HEK293 (cell line): ENCODE data around the gene KIF13A.

Experiments used
- ATF2 ChIP-seq: fragments of 450-650 bp; formaldehyde crosslinking; IDR thresholded peaks from 2 replicates; pipeline ENCODE4 v1.5.1; 2016; ENCODE audit warnings: missing biosample characterization, missing genetic modification characterization, low read depth
- CTCF ChIP-seq: fragments of 450-650 bp; formaldehyde crosslinking; IDR thresholded peaks from 2 replicates; pipeline ENCODE4 v1.5.1; 2016; ENCODE audit warnings: missing biosample characterization, missing genetic modification characterization
- HOXA7 ChIP-seq: sonication (generic); formaldehyde crosslinking; IDR thresholded peaks from 2 replicates; pipeline ENCODE4 v1.8.1; 2022; ENCODE audit warnings: missing genetic modification reagents, borderline replicate concordance
- RBAK ChIP-seq: fragments of 450-650 bp; formaldehyde crosslinking; IDR thresholded peaks from 2 replicates; pipeline ENCODE4 v1.5.1; 2016; ENCODE audit warnings: missing biosample characterization, missing genetic modification characterization
- SP7 ChIP-seq: fragments of 450-650 bp; formaldehyde crosslinking; IDR thresholded peaks from 2 replicates; pipeline ENCODE4 v1.5.1; 2016; ENCODE audit warnings: missing biosample characterization, missing genetic modification characterization
- YY1 ChIP-seq: fragments of 450-650 bp; formaldehyde crosslinking; IDR thresholded peaks from 2 replicates; pipeline ENCODE4 v1.5.1; 2018; ENCODE audit warnings: missing biosample characterization, missing genetic modification characterization
- ZEB2 ChIP-seq: fragments of 450-650 bp; formaldehyde crosslinking; IDR thresholded peaks from 2 replicates; pipeline ENCODE4 v1.5.1; 2016; ENCODE audit warnings: missing biosample characterization, missing genetic modification characterization
- ZFP69B ChIP-seq: fragments of 450-650 bp; formaldehyde crosslinking; IDR thresholded peaks from 2 replicates; pipeline ENCODE4 v1.5.1; 2016; ENCODE audit warnings: missing biosample characterization, missing genetic modification characterization
- ZNF426 ChIP-seq: fragments of 450-650 bp; formaldehyde crosslinking; IDR thresholded peaks from 2 replicates; pipeline ENCODE4 v1.5.1; 2017; ENCODE audit warnings: missing biosample characterization, missing genetic modification characterization, mild to moderate bottlenecking, inconsistent platforms, moderate library complexity
- ZNF621 ChIP-seq: fragments of 450-650 bp; formaldehyde crosslinking; IDR thresholded peaks from 2 replicates; pipeline ENCODE4 v1.5.1; 2017; ENCODE audit warnings: missing biosample characterization, missing genetic modification characterization
- ZNF626 ChIP-seq: fragments of 450-650 bp; sonication (Bioruptor Pico); formaldehyde crosslinking; IDR thresholded peaks from 2 replicates; pipeline ENCODE4 v1.5.1; 2018; ENCODE audit warnings: missing biosample characterization, missing genetic modification characterization, inconsistent platforms
- ZNF76 ChIP-seq: fragments of 450-650 bp; formaldehyde crosslinking; IDR thresholded peaks from 2 replicates; pipeline ENCODE4; 2016; ENCODE audit warnings: low read depth, missing biosample characterization, missing genetic modification characterization, borderline replicate concordance

GRCh38 chr6:18021166-18021850, 33.9 kb upstream of the KIF13A start:
- TF ChIP-seq RBAK (no peak), ATF2 (no peak), ZFP69B (tag by site-specific recombination) (no peak), ZEB2 (tag by site-specific recombination) (no peak), ZNF621 (tag by site-specific recombination) (no peak), CTCF (tag by site-specific recombination) (no peak), ZNF426 (tag by site-specific recombination) (no peak), HOXA7 (no peak), SP7 (no peak), ZNF76 (tag by site-specific recombination) (no peak), YY1 (tag by site-specific recombination) (no peak), ZNF626 (no peak)
